HG03457 (cell line): ENCODE data around the gene PTPRF.
"Not testable (repeated sequence)": the region's sequence is repeated elsewhere in the genome, so short reads cannot be mapped to it uniquely, and the experiment has no call there.

Experiments
- ATAC-seq: cut with Tn5 transposase; IDR thresholded peaks from one replicate; pipeline ENCODE4 v1.9.1; 2021; ENCODE audit warnings: moderate number of reproducible peaks; ENCODE audit not compliant: unreplicated experiment

Gene PTPRF

GRCh38 chr1:43530483-43531106 lies at the start of gene PTPRF:
Gene PTPRF, plus strand, starts transcription at chr1:43530883. Its CDS starts 14,193 bp downstream, at chr1:43545076.
- ATAC-seq, result no peak

DNA sequence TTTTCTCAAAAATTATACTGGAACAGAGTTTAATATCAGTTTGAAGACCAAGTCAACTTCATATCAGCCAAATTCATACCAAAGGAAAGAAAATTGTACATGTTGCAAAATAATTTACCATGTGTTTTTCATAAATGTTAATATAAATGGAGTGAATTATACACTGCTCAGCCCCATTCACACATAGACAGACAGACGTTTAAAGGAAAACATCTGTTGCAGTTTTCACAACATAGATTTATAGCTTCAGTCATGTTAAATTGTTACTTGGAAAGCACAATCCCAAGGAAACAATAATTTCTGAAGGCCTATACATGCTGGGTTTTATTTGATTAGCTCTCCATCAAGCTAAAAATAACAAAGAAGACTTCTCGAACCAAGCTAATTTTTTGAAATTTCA lies 49.2 kb upstream of the PTPRF start:
- ATAC-seq, result no peak

DNA sequence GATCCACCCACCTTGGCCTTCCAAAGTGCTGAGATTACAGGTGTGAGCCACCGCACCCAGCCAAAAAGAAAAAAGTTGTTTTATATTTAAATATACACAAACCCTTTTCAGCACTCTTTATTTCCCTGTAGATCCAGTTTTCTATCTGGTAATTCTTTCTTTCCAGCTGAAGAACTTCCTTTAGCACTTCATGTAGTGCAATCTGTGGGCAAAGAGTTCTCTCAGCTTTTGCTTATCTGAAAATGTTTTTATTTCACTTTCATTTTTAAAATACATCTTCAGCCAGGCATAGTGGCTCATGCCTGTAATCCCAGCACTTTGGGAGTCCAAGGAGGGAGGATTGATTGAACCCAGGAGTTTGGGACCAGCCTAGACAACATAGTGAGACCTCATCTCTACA lies 48.5 kb upstream of the PTPRF start:
- ATAC-seq, result no peak

GRCh38 chr1:43484367-43484766 lies 46.3 kb upstream of the PTPRF start:
- ATAC-seq, result no peak

DNA sequence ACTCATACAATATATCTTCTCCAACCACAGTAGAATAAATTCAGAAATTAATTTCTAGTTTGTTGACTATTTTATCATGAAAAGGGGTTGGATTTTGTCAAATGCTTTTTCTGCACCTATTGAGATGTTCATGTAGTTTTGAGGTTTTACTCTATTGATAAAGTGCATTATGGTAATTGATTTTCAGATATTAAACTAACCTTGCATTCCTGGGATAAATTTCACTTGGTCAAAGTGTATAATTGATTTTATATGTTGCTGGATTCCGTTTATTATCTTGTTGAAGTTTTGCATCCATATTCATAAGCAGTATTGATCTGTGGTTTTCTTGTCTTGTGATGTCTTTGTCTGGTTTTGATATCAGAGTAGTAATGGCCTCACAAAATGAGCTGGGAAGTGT lies 42.5 kb upstream of the PTPRF start:
- ATAC-seq, result no peak

- no peak for ATAC-seq
Measured at GRCh38 chr1:43491061-43491460, 39.6 kb upstream of the PTPRF start.

GRCh38 chr1:43492826-43493225 lies 37.9 kb upstream of the PTPRF start:
- ATAC-seq, result no peak

- ATAC-seq, result no peak
Measured at GRCh38 chr1:43493661-43494450, 36.8 kb upstream of the PTPRF start.

GRCh38 chr1:43495204-43495603 lies 35.5 kb upstream of the PTPRF start:
- ATAC-seq, result no peak

DNA sequence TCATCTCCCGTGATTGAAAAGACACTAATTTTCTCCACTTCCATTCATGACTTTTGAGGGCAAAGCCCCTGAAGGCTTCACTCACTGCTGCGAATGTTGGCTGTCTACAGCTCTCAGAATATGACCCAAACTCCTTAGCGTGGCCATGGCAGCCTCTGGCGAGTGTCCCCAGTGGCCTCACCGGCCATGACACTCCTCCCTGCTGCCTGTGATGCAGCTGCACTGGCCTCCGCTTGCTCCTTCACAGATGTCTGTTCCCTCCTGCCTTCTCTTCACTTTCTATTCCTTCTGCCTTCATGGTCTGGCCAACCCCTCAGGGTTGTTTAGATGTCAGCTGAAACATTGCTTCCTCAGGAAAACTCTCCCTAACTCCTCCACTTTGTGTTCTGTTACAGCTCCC lies 30.8 kb upstream of the PTPRF start:
- no peak for ATAC-seq

DNA sequence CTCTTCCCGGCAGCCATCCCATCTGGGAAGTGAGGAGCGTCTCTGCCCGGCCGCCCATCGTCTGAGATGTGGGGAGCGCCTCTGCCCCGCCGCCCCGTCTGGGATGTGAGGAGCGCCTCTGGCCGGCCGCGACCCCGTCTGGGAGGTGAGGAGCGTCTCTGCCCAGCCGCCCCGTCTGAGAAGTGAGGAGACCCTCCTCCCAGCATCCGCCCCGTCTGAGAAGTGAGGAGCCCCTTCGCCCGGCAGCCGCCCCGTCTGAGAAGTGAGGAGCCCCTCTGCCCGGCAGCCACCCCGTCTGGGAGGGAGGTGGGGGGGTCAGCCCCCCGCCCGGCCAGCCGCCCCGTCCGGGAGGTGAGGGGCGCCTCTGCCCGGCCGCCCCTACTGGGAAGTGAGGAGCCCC lies 28.9 kb upstream of the PTPRF start:
- ATAC-seq, result not testable (repeated sequence)

DNA sequence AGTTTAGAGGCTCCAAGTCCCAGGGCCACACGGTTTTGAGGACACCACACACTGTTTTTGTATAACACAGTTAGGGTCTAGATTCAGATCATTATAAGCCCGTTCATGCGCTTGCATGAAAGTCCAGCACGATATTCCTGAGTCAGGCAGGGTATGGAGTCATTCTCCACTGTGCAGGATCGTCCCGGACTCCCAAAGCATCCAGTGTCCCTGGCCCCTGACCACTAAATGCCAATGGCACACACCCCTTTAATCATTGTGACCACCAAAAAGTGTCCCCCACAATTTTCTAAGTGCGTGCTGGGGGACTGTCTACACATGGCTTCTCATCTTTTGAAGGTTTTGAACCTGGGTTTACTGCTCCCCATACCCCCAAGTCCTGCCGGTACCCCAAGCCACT lies 27.1 kb upstream of the PTPRF start:
- no peak for ATAC-seq

GRCh38 chr1:43505077-43505780 lies 25.5 kb upstream of the PTPRF start:
- ATAC-seq, result no peak

DNA sequence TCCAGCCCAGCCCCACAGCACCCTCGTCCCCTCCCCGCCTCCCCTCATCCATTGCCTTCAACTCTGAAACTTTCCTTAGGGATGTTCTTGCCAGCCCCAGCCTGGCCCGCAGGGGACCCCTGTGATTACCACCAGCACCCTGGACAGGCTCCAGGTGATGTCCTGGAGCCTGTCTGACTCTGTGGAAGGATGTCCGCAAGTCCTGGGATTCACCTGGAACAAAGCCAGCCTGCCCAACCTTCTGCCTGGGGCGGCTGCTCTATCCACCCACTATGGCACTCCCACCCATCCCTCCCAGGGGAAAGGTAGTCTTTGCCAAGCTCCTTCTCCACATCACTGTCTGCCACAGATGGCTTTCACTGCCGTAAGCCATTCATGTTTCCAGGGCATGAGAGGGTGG lies 24.4 kb upstream of the PTPRF start:
- ATAC-seq, result no peak

DNA sequence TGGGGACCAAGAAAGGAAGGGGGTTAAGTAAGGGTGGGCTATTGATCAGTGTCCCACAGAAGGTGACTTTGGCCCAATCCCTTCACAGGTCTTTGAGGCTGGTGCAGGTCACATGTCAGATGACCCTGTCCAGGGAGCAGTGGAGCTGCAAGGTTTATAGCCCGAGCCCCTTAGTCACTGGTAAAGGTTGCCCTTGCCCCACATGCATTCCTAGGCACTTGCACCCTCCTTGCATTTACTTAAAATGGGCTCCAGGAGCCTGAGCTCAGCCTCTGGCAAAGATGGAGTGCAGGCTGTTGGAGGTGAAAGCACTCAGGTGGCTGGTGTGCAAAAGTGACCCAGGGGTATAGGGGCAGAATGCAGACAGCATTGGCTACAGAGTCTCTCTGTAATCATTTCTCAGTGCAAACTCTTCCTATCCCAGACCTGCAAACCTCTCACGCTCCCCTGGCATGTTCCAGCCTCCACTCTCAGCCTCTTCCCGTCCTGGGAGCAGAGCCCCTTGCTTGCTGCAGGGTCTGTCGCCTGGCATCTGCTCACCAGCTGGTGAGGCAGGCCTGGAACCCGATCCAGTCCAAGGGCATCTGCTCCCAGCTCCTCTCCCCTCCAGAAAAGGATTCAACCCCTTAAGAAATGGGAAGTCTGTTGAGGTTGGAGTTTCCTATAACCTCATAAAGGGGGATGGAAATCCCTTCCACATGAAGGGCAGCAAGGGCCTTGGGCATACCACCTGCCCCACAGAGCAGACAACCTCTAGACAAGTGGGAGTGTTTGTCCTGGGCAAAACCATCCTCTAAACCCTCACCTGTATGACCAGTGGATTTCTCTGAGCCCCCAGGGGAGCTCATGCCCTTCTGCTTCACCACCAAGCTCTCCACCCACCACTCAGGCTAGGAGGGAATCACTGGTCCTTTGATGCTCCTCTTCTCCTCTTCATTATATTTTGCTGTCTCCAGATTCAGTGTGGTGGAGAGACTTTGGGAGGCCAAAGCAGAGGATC lies 23.1 kb upstream of the PTPRF start:
- no peak for ATAC-seq

DNA sequence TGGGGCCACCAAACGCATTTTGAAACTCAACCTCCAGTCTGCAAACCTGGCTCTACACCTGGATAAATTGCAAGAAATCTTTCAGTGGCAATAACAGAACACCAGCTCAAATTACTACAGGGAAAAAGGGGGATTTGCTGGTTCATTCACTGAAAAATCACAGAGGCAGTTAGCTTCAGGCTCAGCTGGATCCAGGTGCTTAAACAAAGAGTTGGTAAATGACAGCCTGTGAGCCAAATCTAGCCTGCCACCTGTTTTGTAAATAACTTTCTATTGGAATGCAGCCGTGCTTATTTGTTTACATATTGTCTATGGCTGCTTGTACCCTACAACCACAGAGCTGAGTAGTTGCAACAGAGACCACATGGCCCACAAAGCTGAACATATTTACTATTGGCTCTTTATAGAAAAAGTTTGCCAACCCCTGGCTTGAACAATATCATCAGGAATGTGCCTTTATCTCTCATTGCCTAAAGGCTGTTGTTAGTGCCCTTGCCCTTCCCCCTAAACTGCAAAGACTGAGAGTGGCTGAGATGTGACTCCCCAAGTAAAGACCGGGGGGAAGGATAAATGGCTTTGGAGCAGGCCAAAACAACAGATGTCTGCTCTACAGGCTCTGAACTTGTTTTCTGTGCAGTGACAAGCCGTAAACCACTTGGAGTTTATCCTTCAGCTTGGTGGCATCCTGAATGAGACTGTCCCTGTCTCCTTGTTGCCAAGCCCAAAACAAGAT lies 21.5 kb upstream of the PTPRF start:
- ATAC-seq, result no peak

GRCh38 chr1:43509740-43510375 lies 20.8 kb upstream of the PTPRF start:
- ATAC-seq, result no peak

- no peak for ATAC-seq
Measured at GRCh38 chr1:43510621-43511020, 20.1 kb upstream of the PTPRF start.

GRCh38 chr1:43511394-43511793 lies 19.3 kb upstream of the PTPRF start:
- no peak for ATAC-seq

- ATAC-seq, result no peak
Measured at GRCh38 chr1:43512133-43512532, 18.6 kb upstream of the PTPRF start.
